NCI-H128 (cell line): ENCODE measurements around the gene WBP1.
"Not testable (repeated sequence)": the region's sequence is repeated elsewhere in the genome, so short reads cannot be mapped to it uniquely, and the experiment has no call there.

Experiments
- DNase-seq: peaks from one replicate; lab custom pipeline; 2025; ENCODE audit not compliant: unreplicated experiment; lab: John Stamatoyannopoulos, UW

Gene WBP1

GRCh38 chr2:74450570-74451190 lies 7.6 kb upstream of the WBP1 start:
- DNase-seq = no peak

- DNase-seq = peak; percentile 95
Measured at GRCh38 chr2:74454654-74455511, 3.4 kb upstream of the WBP1 start, which contains the start of gene INO80B. Gene INO80B, plus strand, starts transcription at chr2:74455087. Its CDS starts 30 bp downstream, at chr2:74455117.

GRCh38 chr2:74457129-74457548 lies 1.1 kb upstream of the WBP1 start:
- DNase-seq = peak; percentile 66

- peak; percentile 66 for DNase-seq
Measured at GRCh38 chr2:74457549-74458131, 598 bp upstream of the WBP1 start.

GRCh38 chr2:74458938-74459363 lies 713 bp downstream of the WBP1 start:
- no peak for DNase-seq

DNA sequence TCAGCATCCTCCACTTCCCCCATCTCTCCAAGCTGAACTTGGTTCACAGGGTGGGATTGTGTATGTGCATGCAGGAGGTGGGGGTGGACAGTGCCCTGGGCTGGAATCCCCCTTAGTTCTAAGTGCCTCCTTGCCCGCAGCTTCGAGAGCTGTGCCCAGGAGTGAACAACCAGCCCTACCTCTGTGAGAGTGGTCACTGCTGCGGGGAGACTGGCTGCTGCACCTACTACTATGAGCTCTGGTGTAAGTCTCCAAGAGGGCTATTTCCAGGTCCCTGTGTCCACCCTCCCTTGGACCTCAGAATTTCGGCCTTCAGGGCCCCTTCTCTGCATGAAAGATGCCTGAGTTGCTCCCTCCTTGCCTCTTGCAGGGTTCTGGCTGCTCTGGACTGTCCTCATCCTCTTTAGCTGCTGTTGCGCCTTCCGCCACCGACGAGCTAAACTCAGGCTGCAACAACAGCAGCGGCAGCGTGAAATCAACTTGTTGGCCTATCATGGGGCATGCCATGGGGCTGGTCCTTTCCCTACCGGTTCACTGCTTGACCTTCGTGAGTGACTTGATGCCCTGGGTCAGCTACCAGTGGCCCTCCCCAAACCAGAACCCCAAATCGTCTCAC lies 1.4 kb downstream of the WBP1 start:
- DNase-seq = not testable (repeated sequence)

- not testable (repeated sequence) for DNase-seq
Measured at GRCh38 chr2:74460187-74460586, 1.9 kb downstream of the WBP1 start.

DNA sequence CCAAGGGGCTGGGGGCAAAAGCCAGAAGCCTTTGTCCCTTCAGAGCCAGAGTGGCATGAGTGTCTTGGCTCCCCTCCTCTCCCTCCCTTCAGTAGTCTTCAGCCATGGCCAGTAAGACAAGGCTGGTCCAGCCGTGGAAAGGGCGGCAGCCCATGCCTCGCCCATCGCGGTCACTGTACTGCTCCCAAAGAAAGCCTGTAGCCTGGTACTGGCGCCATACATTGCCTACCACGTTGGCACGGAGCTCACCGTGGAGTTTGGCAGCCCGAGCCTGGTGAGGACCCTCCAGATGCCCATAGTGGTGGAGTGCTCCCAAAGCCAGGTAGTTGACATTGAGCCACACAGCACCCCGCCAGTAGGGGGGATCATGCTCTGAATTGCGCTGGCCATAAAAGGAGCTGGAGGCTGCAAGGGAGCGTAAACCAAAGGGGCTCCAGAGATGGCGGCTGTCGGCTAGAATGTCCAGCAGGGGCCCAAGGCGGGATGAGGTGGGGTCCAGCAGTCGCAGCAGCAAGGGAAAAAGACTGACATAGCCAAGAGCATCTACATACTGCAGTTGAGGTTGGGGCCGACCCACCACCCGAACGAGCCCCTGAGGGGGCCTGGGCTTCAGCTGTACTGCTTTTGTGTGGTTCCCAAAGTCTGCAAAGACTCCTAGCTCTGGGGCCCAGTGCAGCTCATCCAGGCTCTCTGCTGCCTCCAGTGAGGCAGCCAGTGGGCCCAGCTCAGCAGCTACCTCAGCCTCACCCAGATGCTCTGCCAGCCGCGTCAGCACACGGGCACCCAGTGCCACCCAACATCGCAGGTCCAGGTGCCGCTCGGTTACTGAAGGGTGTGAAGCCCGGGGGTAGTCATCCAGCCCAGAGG lies 3.2 kb downstream of the WBP1 start:
- DNase-seq = no peak

DNA sequence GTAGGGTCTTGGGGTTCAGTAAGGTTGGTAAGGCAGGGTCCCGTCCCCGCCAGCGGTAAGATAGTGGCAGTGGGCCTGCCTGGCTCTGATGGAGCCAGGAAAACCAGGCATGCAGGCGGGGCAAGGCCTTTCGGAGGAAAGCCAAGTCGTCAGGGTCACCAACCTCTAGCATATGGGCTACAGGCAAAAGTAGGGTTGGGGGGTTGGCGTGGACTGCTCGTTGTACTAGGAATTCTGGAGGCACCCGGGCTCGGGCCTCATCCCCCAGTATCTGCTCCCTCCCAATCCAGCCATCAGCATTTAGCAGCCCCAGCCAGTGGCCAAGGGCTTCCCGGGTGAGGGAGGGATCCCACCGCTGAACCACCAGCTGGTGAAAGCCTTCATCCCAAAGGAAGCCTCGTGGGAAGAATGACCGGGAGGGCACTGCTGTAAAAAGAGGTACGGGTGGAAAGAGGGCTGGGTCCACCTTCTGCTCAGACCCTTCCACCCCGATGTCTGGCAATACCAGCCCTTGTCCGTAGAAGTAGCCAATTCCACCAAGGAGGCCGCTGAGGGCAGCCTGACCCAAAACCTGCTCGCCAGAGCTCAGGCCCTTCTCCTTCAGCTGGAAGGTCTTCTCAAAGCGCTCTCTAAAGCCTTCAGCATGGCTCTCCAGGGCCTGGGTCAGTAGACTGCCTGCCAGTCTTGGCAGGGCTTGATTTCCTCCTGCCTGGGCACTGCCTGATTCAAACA lies 4.0 kb downstream of the WBP1 start:
- DNase-seq = no peak

GRCh38 chr2:74462786-74463105 lies 4.5 kb downstream of the WBP1 start:
- no peak for DNase-seq

- DNase-seq = no peak
Measured at GRCh38 chr2:74464406-74464805, 6.2 kb downstream of the WBP1 start.

GRCh38 chr2:74470742-74471141 lies 12.5 kb downstream of the WBP1 start:
- not testable (repeated sequence) for DNase-seq

DNA sequence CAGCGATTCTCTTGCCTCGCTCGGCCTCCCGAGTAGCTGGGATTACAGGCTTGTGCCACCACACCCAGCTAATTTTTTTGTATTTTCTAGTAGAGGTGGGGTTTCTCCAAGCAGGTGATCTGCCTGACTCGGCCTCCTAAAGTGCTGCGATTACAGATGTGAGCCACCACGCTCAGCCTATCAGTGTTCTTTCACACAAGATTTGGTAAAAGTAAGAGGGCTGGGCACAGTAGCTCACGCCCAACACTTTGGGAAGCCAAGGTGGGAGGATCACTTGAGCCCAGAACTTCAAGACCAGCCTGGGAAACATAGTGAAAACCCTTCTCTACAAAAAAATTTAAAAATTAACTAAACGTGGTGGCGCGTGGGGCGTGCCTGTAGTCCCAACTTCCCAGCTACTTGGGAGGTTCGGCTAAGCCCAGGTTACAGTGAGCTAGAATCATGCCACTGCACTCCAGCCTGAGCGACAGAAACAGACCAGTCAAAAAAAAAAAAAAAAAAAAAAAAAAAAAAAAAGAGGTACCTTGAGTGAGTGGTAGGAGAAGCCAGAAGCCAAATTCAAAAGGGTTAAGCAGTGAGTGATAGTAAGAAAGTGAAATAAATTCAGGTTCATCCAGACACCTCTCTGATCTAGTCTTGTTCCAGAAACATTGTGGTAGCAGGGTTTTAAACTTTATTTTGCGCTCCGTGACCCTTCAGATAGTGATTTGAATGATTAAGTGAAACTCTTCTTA lies 13.3 kb downstream of the WBP1 start:
- no peak for DNase-seq

DNA sequence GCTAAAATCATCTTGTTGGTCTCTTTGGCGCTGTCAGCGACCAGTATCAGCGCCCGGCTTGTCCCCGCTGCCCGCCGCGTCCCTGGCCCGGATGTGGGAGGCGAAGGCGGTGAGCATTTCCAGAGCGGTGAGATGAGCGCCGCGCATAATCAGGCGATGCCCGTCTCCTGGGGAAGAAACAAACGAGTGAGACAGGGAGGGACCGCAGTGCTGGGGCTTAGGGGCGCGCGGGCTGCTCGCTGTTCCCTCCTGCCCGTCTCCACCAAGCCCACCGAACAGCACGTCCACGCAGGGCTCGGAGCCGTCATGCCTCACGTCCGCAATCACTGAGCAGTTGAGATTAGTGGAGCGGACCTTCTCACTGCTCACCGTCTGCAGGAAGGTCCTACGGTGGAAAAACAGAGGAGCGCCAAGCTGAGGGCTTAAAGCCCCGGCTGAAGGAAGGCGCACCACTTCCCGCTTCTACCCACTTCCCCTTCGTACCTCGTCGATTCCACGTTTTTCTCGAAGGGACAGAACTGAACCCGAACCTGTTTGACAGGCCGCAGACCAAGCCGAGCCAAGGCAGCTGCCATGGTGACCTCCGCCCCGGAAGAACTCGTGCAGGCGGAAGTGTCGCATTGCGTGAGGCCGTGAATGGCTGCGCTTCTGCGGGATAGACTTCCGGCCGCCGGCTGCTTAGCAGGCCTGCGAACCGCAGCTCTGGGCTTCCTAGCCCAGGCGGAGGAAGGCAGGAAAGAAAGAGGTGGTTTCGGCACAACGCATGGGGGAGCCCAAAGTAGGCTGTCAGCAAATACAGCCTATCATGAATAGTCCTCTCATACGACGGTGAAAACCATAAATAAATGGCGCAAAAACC lies 14.1 kb downstream of the WBP1 start, which contains the start of gene MRPL53:
Gene MRPL53, minus strand, starts transcription at position 595 of the 859 bp plus-strand sequence. Its CDS starts 20 bp downstream, at position 575.
- DNase-seq = peak; percentile 84

- DNase-seq = no peak
Measured at GRCh38 chr2:74472945-74473258, 14.7 kb downstream of the WBP1 start.

- no peak for DNase-seq
Measured at GRCh38 chr2:74474481-74474880, 16.2 kb downstream of the WBP1 start.

DNA sequence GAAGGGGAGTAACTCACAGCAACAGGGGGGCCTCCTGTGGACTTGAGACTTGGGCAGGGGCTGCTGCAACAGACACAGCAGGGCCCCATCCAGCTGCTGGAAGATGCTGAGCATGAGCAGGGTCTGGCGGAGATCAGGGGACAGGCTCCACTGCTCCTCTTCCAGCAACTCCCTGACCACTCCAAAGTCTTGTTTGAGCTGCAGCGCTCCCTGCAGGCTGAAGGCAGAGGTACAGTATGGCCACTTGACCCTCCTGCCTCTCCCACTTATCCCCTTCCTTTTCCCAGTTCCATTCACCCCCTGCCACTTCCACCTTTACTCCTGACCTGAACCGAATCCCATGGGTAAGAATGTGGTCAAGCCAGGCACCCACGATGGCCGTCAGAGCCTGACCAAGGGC lies 16.7 kb downstream of the WBP1 start:
- DNase-seq = no peak

GRCh38 chr2:74481431-74481830 lies 23.2 kb downstream of the WBP1 start:
- DNase-seq = no peak
